HG03280 (cell line): Measurements from ENCODE around the gene NCOA7.
A peak's percentile ranks its signal among the peaks of the same experiment; 100 is the strongest.

Source experiments
- ATAC-seq: cut with Tn5 transposase; IDR thresholded peaks from one replicate; pipeline ENCODE4 v1.9.1; 2021; ENCODE audit warnings: mild to moderate bottlenecking, moderate library complexity; ENCODE audit not compliant: unreplicated experiment

NCOA7 gene, protein sequence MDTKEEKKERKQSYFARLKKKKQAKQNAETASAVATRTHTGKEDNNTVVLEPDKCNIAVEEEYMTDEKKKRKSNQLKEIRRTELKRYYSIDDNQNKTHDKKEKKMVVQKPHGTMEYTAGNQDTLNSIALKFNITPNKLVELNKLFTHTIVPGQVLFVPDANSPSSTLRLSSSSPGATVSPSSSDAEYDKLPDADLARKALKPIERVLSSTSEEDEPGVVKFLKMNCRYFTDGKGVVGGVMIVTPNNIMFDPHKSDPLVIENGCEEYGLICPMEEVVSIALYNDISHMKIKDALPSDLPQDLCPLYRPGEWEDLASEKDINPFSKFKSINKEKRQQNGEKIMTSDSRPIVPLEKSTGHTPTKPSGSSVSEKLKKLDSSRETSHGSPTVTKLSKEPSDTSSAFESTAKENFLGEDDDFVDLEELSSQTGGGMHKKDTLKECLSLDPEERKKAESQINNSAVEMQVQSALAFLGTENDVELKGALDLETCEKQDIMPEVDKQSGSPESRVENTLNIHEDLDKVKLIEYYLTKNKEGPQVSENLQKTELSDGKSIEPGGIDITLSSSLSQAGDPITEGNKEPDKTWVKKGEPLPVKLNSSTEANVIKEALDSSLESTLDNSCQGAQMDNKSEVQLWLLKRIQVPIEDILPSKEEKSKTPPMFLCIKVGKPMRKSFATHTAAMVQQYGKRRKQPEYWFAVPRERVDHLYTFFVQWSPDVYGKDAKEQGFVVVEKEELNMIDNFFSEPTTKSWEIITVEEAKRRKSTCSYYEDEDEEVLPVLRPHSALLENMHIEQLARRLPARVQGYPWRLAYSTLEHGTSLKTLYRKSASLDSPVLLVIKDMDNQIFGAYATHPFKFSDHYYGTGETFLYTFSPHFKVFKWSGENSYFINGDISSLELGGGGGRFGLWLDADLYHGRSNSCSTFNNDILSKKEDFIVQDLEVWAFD

GRCh38 chr6:125790358-125791150, at the start of gene NCOA7:
NCOA7 (plus strand) TSS chr6:125790960; CDS start chr6:125815355, 24,395 bp downstream.
- ATAC-seq: peak; percentile 70

DNA sequence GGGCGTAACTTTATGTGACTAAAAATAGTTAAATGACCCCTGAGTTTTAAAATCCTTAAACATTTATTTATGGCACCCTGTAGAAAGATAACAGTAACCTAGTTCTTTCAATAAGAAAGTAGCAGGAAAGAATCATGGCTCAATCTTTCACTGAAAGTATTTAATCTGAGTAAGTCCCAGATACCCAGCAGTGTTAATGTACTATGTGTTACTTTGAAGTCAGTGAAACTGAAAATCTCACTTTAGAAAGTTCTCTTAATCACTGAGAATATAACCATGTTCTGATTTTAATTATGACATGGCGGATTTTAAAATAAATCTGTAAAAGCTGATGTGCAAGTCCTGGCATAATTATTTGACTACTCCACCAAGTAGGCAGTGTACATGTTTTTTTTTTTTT, 49.4 kb upstream of the NCOA7 start:
- ATAC-seq: no peak

GRCh38 chr6:125742024-125742423, 48.7 kb upstream of the NCOA7 start:
- ATAC-seq: no peak

GRCh38 chr6:125742464-125743120, 48.2 kb upstream of the NCOA7 start:
- no peak for ATAC-seq

DNA sequence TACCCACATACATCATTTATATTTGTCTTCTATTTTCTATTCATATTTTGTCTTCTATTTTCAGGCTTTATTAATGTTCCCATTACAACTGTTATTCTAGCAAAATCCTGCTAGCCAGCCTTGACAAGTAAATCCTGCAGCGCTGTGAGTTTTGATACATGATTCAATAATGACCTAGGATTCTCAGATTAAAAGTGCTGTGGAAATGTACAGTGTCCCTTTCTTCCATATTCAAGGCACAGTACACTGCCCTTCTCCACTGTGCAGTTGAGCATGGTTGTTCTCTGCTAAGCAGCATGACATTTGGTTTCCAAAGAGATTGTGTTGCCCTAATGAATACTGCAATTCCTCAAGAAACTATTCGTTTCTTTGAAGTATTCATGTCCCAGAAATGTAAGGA, 47.2 kb upstream of the NCOA7 start:
- ATAC-seq: no peak

DNA sequence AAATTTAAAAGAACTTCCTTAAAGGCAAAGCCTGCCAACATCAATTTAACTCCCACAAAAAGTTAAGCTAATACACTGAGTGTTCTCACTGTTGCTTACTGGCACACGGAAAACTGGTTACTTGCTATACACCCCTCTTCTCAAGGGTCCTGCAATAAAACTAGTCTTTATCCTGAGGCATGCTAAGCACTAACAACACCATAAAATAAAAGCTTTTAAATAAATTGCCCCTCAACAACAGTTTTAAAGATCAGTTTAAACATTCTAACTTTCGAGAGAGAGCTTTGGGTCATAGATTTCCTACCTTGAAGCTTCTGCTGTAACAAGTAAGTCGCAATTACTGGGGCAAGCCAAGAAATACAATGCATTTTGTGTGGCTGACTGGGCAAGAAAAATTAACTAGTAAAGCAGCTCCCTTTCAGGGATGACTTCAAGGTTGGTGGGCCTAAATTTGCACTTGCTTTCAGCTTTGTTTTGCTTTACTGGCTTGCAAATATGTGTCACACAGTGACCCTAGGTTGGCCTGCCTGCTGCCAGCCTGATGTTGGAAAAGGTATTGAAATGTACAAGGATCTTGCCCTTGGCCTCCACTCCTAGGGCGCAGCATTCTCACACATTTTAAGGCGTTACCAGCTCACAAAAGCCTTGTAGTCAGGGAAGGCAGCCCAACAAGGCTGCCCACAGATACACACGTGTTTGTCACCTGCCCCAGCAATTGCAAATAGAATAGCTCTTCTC, 45.3 kb upstream of the NCOA7 start:
- no peak for ATAC-seq

DNA sequence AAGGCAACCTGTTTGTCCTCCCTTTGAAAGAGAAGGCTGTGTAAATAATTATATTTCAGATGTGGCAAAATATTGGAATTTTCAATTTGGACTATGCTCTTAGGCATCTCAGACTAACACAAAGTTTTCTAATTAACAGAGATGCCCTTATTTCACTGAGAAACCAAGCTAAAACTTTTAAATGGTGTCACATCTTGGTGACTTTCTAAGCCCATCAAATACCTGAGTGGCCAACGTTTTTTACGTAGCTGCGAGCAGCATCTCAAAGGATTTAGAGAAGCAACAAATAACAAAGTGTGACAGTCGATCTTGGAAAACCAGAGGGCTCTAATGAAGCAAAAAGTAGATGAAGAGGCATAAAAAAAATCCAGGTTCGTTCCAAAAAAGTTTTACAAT, 44.7 kb upstream of the NCOA7 start:
- ATAC-seq: no peak

- ATAC-seq: peak; percentile 42
Measured at GRCh38 chr6:125746731-125747588, 43.8 kb upstream of the NCOA7 start.

DNA sequence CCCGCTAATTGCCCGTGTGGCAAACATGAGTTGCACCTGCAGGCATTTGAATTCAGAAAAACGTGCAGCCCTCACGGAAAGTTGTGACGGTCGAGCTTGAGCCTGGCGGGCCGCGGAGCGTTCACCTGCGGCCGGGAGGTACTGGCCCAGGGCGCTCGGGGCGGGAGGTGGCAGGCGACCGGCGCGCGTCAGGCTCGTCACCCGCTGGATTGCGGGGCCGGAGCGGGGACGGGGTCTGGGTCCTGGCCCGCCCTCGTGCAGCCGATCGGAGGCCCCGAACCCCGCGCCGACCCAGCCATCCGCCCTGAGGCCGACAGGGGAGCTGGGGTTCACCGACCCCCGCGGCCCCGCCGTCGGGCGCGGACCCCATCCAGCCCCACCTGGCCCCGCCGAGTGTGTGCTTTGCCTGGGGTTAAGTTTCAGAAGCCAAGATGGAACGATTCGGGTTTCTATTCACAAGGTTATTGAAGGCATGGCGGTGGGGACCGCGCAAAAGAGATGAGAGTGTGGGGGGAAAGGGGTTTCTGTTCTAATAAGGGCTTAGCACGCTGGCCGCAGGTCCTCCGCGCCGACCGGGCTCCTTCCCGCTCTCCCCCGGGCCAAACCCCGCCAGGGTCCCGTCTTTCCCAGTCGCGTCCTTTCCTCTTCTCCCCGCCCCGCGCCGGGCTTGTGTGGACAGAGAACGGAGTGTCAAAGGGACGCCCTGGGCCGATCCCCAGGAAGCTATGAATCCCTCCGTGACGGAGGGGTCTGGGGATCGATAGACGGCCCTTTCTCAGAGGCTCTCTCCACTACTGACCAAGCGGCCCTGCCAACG, 43.0 kb upstream of the NCOA7 start:
- no peak for ATAC-seq

GRCh38 chr6:125748406-125749172, 42.2 kb upstream of the NCOA7 start:
- ATAC-seq: no peak

GRCh38 chr6:125749173-125749864, 41.4 kb upstream of the NCOA7 start, which contains the start of gene HEY2:
HEY2 (plus strand) TSS chr6:125749632; CDS start chr6:125749777, 145 bp downstream.
- peak; percentile 86 for ATAC-seq

DNA sequence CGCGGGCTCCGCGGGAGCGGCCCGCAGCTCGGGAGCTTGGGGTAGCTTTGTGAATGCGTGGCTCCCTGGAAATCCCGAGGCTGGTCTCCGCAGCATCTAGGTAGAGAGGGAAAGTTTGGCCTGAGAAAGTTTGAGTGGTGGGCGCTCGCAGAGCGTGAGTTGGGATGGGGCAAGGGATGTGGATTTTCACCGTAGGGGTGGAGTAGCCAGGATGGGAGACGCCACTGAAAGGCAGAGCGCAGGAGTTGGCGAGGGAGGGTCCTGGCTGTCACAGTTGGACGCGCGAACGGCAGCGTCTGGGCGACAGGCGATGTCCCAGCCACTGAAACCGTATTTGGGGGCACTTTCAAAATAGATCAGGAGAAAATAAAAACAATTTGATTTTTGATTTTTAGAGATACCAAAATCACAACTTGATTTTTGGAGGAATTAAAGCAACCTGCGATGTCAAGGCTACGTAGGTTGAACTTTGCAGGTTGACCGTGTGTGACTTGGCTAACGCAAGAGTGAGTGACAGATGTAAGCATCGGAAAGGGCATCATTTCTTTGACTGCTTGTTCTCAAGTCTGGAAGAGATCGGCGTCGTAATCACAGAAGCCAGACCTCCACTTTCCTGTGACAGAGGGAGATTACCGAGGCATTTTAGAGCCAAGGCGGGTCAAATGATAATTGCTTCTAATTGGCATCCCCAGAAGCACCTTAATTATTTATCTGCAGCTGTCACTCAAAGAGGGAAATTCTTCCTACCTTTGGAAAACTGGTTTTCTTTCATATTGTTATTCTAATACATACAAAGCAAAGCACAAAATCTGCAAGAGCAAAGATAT, 40.7 kb upstream of the NCOA7 start:
- no peak for ATAC-seq

DNA sequence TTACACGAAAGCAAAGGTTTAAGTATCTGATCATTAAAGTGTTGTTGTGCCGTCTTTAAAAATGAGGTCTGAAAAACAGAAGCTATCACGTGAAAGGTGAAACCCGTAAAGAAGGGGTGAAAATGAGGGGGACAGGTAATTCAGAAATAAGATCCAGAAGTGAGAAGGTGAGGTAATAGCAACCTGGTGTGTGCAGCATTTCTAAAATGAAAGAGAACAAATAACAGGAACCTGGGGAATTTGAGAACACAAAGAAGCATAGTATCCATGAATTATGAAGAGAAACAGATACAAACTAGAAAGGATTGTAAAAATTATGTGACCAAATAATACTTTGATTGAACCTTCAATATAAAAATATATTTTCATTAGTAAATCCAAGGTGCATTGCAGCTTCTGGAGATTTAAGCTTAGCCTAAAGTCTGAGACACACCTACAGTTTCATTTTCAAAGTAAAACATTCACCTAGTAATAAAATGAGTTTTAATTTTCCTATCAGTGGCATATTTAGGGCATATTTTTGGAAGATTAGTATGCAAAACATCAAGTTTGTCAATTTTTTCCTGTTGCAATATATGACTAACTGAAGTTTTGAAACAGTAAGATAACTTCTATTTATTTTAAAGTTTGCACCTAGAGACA, 39.9 kb upstream of the NCOA7 start:
- no peak for ATAC-seq

GRCh38 chr6:125751334-125751916, 39.3 kb upstream of the NCOA7 start:
- ATAC-seq: no peak

DNA sequence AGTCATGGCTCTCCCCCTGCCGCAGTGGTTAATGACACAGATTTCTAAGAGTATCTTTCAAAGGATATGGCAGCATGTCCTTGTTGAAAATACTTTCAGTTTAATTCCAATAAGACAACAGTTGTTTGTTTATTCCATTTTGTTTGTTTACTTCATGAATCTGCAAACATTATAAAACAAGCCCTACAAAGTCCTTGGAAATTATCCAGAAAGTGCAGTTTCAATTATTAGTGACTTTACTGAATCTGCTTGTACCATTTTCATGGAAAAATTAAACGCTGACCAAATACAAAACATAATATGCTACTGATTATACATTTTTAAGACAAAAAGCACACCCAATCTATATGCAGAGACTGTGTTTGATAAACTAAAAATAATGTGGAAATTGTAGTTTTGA, 38.0 kb upstream of the NCOA7 start:
- no peak for ATAC-seq
